Sigmoid colon (tissue), 4 donors: ENCODE measurements around the gene PAK4.

Source experiments
- CTCF ChIP-seq, 4 experiments: fragments of 450-650 bp in 3 of 4; fragments of 200-600 bp in 1 of 4; IDR thresholded peaks; one replicate each; pipeline ENCODE4 v1.5.1; 2016 to 2019; ENCODE audit warnings: antibody characterized with exemption in 4 of 4, mild to moderate bottlenecking in 3 of 4, moderate library complexity in 2 of 4
- POLR2AphosphoS5 ChIP-seq, 4 donors: sonication (generic); formaldehyde crosslinking; IDR thresholded peaks; one replicate each; pipeline ENCODE4 v1.6.1; 2017; ENCODE audit warnings: antibody characterized with exemption in 4 of 4

- TF ChIP-seq CTCF (IDR thresholded peaks at IDR 0.05) (no peak), POLR2AphosphoS5 (IDR thresholded peaks at IDR 0.05) (no peak)
These were observed 80.5 kb downstream of the PAK4 start for GRCh38 chr19:39206122-39206521.
